CD1c-positive myeloid dendritic cell (primary cell): ENCODE measurements around the gene JMY.

Experiments used
- DNase-seq: peaks from one replicate; pipeline ENCODE4 v3.0.0-alpha.2; 2016; ENCODE audit errors: extremely low spot score

Gene JMY, protein sequence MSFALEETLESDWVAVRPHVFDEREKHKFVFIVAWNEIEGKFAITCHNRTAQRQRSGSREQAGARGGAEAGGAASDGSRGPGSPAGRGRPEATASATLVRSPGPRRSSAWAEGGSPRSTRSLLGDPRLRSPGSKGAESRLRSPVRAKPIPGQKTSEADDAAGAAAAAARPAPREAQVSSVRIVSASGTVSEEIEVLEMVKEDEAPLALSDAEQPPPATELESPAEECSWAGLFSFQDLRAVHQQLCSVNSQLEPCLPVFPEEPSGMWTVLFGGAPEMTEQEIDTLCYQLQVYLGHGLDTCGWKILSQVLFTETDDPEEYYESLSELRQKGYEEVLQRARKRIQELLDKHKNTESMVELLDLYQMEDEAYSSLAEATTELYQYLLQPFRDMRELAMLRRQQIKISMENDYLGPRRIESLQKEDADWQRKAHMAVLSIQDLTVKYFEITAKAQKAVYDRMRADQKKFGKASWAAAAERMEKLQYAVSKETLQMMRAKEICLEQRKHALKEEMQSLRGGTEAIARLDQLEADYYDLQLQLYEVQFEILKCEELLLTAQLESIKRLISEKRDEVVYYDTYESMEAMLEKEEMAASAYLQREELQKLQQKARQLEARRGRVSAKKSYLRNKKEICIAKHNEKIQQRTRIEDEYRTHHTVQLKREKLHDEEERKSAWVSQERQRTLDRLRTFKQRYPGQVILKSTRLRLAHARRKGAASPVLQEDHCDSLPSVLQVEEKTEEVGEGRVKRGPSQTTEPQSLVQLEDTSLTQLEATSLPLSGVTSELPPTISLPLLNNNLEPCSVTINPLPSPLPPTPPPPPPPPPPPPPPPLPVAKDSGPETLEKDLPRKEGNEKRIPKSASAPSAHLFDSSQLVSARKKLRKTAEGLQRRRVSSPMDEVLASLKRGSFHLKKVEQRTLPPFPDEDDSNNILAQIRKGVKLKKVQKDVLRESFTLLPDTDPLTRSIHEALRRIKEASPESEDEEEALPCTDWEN

DNA sequence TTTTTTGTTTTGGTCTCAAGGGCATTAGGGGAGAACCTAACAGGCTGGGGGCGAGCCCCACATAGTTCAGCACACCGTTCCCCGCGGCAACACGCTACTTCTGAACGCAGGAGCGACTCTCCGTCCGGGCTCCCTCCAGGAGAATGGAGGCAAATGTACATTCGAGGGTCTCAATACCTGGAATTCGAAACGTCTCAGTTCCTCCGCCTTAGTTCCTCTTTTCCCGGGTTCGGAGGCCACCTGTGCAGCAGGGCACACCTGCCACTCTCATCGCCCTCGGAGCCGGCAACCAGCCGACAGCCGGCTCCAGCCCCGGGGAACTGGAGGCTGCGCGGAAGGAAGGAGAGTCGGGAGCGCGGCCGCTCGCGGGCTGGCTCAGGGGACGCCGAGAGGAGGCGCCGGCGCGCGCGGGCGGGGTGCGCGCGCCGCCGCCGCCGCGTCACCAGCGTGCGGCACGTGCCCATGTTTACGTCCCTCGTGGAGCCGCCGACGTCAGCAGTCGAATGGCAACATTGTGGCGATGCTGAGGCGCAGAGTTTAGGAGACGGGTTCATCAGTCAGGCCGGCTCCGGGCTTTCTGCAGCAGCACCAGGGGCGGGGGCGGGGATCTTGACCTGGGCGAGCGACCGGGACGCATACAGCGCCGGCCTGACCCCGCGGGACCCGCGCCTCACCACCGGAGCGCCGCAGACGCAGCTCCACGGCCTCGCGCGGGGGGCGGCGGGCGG, at the start of gene JMY:
Gene JMY (plus strand): TSS at position 498 of the 728 bp plus-strand sequence. CDS start 520 bp downstream, outside the sequence.
- peak; percentile 92 for DNase-seq

DNA sequence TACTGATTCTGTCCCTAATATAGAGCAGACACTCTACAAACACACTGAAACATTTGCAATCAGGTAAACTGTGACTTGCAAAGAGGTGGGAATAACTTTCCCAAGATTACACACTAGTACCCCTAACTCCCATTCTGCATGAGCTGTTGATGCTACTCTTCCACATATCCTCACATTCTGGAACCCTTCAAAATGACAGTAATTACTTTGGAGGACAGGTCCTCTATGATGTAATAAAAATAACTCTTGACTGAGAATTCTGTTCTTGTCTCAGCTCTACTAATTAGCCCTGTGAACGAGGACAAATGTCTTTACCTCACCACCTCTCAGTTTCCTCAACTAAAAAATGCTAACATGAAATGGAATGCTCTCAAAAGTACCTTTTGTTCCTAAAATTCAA, 49.5 kb upstream of the JMY start:
- DNase-seq, result no peak

DNA sequence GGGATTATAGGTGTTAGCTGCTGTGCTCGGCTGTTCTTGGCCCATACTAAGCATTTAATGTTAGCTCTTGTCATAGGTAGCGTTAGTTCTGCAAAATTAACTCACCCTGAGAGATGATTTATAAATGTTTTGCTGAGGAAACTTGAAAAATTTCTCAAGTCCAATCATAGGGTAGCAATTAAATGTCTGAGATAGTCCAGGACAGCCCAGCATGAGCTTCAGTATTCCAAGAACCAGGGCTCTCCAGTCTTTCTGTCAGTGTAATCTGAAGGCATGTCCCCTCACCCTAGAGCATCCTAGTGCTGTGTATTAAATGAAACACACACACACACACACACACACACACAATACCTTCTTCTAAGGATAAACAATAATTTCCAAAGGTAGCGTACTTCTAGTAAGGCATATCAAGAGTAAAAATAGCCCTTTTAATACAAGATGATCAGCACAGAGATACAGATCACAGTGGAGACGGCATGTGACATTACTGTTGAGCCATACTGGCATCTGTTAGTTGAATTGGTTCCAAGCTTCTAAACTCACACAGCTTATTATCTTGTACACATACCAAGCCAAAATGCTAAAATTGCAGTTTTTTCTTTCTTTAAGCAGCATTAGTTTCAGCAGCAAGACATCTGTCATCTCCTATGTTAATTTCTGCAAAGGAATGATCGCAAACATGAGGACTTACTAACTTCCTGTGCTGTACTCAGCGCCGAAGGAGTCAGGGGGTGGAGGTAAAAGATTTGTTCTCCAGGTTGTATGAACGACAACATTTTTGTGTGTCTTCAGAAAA, 46.3 kb upstream of the JMY start:
- DNase-seq, result no peak

DNA sequence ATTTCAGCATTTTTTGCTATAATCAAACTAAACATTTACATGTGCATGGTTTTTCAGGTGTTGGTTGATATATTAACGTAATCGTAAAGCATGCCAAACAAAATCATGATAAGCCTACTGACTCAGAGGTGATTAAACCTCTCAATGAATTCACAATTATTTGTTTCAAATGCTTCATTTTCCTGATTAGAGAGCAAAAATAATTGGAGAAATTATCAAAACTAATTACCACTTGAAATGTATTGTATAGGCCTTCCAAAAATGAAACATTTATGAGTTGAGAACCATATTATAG, 45.7 kb upstream of the JMY start:
- no peak for DNase-seq

DNA sequence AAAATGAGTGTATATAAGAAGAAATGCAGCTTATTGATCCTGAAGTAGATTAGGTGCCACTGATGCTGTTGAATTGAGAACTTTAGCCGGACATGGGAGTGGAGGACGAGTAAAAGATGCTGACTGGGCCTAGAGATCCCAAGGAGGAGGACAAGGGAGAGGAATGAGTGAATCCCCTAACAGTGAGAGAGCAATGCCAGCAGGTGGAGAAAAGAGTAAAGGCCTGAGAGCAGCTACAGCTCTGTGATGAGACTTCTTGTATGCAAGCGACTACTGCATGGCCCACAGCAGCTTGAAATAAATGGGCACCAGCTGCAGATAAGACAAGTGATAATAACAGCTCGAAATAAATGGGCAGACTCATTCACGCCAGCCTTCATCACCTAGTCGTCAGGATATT, 44.5 kb upstream of the JMY start:
- no peak for DNase-seq

DNA sequence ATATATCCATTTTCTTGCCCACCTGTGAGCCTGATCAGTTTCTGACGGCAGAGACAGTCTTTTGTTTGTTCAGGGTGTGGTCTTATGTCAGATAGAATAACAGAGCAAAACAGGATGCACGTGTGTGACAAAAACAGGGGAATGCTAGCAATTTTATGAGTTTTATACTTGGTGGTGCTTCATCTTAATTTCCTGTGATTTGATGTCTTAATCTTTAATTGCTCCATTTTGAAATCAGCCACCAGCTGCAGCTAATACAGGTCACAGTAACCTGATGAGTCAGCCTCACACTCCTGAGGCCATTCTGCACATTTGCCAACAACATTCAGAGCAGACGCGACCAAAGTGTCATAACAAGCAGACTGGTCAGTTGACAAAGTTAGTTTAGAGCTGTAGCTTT, 42.3 kb upstream of the JMY start:
- DNase-seq, result no peak

DNA sequence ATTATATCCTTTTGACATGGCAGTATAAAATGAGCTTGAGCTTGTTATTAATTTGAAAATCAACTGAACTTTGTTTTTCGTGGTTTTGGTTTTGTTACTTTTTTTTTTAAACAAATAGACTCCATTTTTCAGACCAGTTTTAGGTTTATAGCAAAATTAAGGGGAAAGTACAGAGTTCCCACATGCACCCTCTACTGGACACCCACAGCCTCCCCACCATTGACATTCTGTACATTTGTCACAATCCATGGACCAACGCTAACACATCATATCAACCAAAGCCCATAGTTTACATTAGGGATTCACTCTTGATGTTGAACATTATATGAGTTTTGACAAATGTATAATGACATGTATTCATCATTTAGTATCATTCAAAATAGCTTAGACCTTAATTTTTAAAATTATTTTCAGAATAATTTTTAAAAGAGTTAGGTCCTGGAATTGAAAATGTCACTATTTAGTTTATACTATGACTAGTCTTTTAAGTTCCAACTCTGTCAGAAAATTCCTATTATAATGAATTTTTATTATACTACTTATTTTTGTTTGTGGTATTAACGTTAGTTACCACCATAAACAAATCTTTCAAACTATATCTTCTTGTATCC, 35.3 kb upstream of the JMY start:
- no peak for DNase-seq

DNA sequence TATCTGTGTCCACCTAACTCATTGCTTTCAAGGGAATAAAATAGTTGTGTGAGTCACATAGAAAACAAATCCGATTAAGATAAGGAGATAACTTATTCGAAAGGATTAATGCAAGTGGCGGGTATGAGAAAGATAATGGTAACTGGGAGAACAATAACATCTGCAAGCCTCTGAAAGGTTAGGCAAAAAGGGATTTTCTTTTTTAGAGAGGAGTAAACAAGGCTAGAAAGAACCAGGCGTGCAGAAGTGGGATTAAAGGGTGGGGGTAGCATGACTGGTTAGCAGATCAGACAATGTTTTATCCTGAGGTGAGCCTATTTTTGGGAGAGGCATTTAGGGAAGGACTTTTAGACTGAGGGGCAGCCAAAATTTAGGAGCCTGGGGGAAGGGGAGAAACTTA, 34.7 kb upstream of the JMY start:
- no peak for DNase-seq

DNA sequence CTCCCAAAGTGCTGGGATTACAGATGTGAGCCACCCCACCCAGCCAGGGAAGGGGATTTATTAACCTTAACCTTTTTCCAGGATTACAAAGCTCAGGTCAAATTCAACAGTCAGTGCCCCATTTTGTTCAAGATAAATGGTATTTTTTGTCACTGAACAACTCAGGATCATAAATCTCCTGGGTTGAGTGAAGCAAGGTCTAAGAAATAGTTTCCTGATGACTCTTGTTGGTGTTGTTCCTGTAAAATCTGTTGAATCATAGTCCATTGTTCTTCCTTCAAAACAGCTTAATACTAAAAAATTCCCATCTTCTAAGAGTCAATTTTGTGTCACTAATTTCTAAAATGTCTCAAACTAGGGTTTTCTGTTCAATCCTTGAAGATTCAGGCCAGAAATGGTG, 33.9 kb upstream of the JMY start:
- DNase-seq, result no peak

DNA sequence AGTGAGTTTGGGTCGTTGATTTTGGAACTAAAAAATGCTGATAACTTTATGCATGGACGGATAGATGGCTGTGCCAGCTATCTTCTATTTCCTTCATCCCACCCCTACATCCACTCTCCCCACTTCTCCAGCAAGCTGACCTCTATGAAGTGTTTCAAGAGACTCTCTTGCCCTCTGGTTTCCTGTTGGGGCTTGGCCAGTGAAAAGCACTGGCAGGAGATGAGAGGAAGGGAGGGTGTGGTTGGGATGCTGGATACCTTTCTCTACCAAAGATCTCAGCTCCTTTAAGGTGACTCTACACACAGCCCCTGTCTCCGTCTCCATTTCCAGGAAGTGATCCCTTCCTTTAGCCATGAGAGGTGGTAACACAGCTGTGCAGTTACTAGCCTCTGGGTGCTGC, 30.0 kb upstream of the JMY start:
- no peak for DNase-seq

DNA sequence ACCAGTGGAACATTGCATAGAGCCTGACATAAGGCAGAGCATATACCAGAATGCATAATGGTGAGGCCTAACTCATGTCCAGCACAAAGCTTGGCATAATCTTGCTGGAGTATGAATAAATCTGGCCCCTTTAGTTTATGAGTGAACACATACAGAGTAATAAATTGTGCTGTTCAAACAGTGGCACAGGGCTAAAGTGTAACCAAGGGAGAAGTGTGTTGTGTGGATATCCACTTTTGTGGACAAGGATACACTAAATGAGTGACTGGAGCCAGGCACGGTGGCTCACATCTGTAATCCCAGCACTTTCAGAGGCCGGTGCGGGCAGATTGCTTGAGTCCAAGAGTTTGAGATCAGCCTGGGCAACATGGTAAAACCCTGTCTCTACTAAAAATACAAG, 29.4 kb upstream of the JMY start:
- DNase-seq, result no peak

DNA sequence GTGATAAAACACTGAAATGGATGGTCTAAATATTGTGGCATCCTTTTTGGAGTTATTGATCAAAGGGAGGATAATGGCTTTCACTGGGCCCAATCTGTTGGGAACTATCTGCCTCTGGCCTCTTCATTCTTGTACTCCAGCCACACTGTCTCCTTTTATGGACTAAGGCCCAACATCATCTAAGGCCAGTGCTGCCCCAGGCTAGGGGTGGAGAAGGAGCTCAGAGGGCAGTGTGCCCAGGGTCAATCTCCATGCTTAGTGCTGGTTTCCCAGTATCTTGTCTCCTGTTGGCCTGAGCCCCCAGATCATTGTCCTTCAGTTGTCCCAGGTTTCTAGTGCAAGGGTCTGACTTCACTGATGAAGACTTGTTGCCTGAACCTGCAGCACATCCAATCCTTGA, 26.4 kb upstream of the JMY start:
- no peak for DNase-seq

DNA sequence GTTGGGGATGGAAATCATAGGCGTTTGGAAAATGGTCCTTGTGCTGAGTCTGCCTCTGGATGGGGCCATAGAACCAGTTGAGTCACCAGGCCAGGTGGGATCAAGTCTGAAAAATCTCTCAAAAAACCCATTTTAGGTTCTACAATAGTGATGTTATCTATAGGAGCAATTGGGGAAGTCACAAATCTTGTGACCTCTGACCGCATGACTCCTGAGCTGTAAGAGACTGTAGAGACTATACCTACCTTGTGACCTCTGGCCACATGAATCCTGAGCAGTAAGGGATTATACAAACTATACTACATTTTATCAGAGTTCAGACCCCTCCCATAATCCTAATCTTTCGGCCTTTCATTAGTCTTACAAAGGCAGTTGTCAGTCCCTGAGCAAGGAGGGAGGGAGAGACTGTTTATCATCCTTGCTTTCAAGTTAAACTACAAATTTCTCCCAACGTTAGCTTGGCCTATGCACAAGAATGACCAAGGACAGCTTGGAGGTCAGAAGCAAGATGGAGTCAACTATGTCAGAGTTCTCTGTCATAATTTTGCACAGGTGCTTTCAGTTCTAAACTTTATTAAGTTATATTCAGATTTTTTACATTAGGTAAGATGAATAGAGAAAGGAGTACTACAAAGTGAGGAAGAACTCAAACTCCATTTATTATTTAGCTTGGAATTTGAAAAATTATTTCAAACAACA, 11.5 kb upstream of the JMY start:
- DNase-seq, result no peak

DNA sequence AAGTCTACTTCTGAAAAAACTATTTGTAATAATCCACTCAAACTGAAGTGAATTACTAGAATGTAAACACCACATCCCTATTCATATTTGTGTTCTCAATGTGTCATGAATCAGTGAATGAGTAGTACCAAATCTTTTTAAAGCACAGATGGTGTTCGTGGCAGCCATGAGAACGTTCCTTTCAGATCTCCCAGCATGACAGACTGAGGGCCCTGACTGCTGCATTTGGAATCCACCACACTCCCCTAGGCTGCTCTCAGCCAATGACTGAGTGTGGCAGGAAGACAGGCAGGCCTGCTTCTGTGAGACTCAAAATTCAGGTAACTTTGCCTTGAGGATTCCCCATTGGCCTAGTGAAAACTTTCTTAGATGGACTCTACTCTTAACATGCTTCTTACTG, 10.9 kb upstream of the JMY start:
- DNase-seq, result no peak

DNA sequence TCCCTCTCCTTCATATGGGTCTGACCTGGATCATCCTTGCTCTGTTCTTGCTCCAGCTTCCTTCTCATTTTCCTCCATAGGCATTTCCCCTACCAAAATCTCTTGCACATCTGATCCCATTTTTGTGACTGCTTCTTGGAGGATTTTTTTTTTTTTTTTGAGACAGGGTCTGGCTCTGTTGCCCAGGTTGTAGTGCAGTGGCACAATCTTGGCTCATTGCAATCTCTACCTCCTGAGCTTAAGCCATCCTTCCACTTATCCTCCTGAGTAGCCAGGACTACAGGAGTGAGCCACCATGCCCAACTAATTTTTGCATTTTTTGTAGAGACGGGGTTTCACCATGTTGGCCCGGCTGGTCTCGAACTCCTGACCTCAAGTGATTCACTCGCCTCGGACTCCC, 10.5 kb upstream of the JMY start:
- no peak for DNase-seq

DNA sequence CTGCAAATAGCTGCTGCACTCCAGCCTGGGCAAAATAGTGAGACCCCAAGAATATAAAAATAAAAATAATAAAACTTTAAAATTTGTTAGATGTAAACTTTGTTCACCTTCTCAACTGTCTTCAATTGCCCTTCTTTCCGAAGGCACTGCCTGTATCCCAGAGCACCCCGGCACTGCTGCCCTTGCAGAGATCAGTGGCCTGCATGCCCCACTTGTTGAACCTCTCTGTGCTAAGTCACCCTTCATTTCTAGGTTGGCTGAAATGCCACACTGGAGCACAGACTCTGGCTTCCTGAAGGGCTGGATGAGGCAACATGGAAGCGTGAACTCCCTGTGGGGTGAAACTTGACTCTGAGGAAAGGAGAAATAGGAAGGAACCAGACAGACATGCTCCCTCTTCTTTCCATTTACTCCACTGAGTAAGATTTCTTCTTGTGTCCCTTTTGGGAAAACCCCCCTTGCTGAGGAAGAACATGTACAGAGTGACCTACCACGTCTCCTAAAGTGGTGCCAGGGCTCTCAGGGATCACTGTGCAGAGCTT, 8.4 kb upstream of the JMY start:
- DNase-seq, result no peak

DNA sequence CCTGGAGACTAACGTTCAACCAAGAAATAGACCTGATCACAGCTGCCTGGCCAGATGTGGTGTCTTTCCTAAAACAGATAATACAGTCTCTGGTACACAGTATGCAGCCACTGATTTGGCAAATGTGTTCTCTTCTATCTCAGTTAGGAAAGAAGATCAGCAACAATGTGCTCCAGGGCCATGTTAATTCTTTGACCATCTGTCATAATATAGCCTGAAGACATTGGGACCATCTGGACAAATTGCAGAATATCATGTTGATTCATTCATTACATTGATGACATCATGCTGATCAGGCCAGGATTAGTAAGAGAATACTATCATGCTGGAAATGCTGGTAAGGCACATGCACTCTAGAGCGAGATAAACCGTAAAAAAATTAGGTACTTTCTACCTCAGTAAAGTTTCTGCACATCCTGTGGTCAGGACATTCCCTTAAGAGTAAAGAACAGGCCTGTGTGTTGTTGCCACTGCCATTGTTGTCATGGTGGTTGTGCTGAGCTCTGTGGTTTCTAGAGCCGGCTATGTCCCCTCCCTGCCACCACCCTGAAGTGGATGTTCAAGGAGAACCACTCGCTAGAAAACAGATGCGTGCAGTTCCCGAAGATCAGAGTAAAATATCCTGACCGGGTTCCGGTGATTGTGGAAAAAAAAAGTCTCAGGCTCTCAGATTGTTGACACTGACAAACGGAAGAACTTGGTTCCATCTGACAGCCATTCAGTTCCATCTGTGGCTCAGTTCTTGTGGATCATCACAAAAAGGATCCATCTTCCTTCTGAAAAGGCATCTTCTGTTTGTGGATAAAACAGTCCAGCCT, 6.4 kb upstream of the JMY start:
- no peak for DNase-seq

DNA sequence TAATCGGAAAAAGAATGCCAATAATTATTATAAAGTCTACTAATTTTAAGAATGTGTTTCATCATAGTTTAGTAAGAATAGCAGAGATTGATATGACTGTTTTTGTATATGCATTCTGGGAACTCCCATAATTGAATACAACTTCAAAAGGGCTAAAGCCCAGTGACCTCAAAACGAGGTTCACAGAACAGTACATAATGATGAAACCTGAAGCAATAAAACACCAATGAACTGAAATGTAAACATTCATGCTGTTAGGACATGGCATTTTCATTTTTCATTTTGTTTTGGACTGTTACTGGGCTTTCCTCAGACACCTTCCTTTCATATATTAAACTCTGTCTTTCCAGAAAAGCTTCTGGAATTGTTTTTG, 684 bp upstream of the JMY start:
- peak; percentile 26 for DNase-seq

DNA sequence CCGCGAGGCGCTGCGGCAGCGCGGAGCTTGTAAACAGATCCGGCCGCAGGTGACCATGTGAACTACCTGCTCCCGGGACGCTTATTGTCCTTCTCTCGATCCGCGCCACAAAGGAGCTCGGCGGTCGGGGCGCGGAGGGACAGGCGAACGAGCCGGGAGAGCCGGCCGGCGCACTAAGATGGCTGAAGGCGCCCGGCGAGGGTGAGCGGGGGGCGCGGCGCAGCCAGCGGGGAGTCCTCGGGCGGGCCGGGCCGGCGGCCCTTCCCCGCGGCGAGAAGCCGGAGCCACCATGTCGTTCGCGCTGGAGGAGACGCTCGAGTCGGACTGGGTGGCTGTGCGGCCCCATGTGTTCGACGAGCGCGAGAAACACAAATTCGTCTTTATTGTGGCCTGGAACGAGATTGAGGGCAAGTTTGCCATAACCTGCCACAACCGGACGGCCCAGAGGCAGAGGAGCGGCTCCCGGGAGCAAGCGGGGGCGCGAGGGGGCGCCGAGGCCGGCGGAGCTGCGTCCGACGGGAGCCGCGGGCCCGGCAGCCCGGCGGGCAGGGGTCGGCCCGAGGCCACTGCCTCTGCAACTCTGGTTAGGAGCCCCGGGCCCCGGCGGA, 535 bp downstream of the JMY start:
- DNase-seq, result peak; percentile 35
